MCF 10A (cell line): ENCODE results near the gene KRTAP10-6. TPM values are rescaled to one million over a fixed set of nuclear protein-coding genes. Genes with fewer than 3 reads are reported as not detected.

ENCODE experiments used
- BruUV-seq: library from RNA; stranded (reverse); fragments of 400-500 nt; replicated peaks from 2 replicates; lab custom pipeline; 2021; lab: Mats Ljungman, UMichigan
- CTCF ChIA-PET: fragments of 300-600 bp; sonication (Branson Sonifier 250); formaldehyde crosslinking; extraction: SDS; loops from one replicate; lab custom pipeline; 2021; ENCODE audit warnings: antibody characterized with exemption, inconsistent platforms; lab: Yijun Ruan, JAX
- POLR2A ChIA-PET: fragments of 300-600, 350-650 bp; sonication (Branson Sonifier 250); formaldehyde crosslinking; extraction: SDS; loops from one replicate; lab custom pipeline; 2020; ENCODE audit warnings: antibody characterized with exemption, inconsistent platforms; lab: Yijun Ruan, JAX
- DNase-seq: peaks from one replicate; pipeline ENCODE4 v3.0.0-alpha.2; 2018; ENCODE audit not compliant: unreplicated experiment
- H3K27ac Mint-ChIP-seq: one replicate; pipeline ENCODE4 v1.8.0; 2022; ENCODE audit warnings: mild to moderate bottlenecking, low read depth, mixed read lengths; ENCODE audit not compliant: unreplicated experiment
- H3K27me3 Mint-ChIP-seq: one replicate; pipeline ENCODE4 v1.8.0; 2022; ENCODE audit warnings: mixed read lengths; ENCODE audit not compliant: insufficient read depth, unreplicated experiment
- H3K36me3 Mint-ChIP-seq: one replicate; pipeline ENCODE4 v1.8.0; 2022; ENCODE audit warnings: mild to moderate bottlenecking, moderate library complexity, mixed read lengths; ENCODE audit not compliant: insufficient read depth, unreplicated experiment
- H3K4me1 Mint-ChIP-seq: one replicate; pipeline ENCODE4 v1.8.0; 2022; ENCODE audit warnings: mixed read lengths; ENCODE audit not compliant: insufficient read depth, unreplicated experiment
- H3K4me3 Mint-ChIP-seq: one replicate; pipeline ENCODE4 v1.8.0; 2022; ENCODE audit warnings: mild to moderate bottlenecking, moderate library complexity, mixed read lengths; ENCODE audit not compliant: unreplicated experiment
- H3K9me3 Mint-ChIP-seq: one replicate; pipeline ENCODE4 v1.8.0; 2022; ENCODE audit warnings: mixed read lengths; ENCODE audit not compliant: unreplicated experiment
- intact Hi-C: fragments of 100-400 bp; cut with micrococcal nuclease; formaldehyde crosslinking; loops from 2 replicates; pipeline ENCODE4 v1.14.1; 2022
- total RNA-seq: library from RNA; stranded (reverse); gene quantifications from 2 replicates; pipeline ENCODE4 v1.2.3, GENCODE V29; 2022
- TF ChIP-seq, protein P1 (sequence below): fragments of 200-600 bp; IDR thresholded peaks from one replicate; pipeline ENCODE4 v1.8.0; 2022; ENCODE audit warnings: antibody characterized with exemption, mild to moderate bottlenecking; ENCODE audit not compliant: unreplicated experiment

KRTAP10-6 gene
- total RNA-seq, 1 experiment from 2014 or later, result not detected

GRCh38 chr21:44599264-44600029 is 7.1 kb upstream of the KRTAP10-6 start:
- DNase-seq, result no peak
- Mint-ChIP-seq H3K4me1 (peaks cover 6% of the 10 kb centered on the region), H3K27ac (no peak overlapping the region), H3K4me3 (no peak overlapping the region), H3K27me3 (peaks cover 36% of the 10 kb centered on the region), H3K9me3 (peaks cover 14% of the 10 kb centered on the region), H3K36me3 (peaks cover 5% of the 10 kb centered on the region)
- intact Hi-C loops, result no loop called here
- POLR2A ChIA-PET, result no interaction called here
- BruUV-seq, result no TSS peak
- TF ChIP-seq, protein P1, sequence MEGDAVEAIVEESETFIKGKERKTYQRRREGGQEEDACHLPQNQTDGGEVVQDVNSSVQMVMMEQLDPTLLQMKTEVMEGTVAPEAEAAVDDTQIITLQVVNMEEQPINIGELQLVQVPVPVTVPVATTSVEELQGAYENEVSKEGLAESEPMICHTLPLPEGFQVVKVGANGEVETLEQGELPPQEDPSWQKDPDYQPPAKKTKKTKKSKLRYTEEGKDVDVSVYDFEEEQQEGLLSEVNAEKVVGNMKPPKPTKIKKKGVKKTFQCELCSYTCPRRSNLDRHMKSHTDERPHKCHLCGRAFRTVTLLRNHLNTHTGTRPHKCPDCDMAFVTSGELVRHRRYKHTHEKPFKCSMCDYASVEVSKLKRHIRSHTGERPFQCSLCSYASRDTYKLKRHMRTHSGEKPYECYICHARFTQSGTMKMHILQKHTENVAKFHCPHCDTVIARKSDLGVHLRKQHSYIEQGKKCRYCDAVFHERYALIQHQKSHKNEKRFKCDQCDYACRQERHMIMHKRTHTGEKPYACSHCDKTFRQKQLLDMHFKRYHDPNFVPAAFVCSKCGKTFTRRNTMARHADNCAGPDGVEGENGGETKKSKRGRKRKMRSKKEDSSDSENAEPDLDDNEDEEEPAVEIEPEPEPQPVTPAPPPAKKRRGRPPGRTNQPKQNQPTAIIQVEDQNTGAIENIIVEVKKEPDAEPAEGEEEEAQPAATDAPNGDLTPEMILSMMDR, result no peak
- CTCF ChIA-PET, result no interaction called here

DNA sequence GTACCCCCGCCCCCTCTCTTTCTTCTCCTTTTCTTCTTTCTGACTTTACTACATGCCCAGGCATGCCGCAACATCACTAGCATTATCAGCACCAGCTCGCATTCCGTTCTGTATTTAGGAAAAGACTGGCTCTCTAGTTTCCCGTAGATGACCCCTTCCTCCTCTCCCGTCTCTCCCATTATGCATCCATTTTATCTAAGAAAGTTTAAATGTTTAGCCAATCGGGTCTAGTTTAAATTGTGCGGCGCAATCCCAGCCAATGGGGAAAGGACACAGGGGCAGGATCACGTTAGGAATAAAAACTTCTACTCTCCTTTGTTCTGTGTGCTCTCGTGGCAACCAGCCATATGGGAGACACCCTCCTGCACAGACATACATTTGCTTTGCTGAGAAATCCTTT is 5.8 kb upstream of the KRTAP10-6 start:
- ChIA-PET POLR2A (no interaction called here), CTCF (no interaction called here)
- Mint-ChIP-seq H3K4me1 (peaks cover 6% of the 10 kb centered on the region), H3K9me3 (peaks cover 14% of the 10 kb centered on the region), H3K4me3 (no peak overlapping the region), H3K27me3 (peaks cover 26% of the 10 kb centered on the region), H3K27ac (no peak overlapping the region), H3K36me3 (peaks cover 5% of the 10 kb centered on the region)
- TF ChIP-seq, protein P1, result no peak
- BruUV-seq, result no TSS peak
- intact Hi-C loops, result no loop called here
- DNase-seq, result peak; percentile 11

- no peak for DNase-seq
- Mint-ChIP-seq H3K4me3 (no peak overlapping the region), H3K36me3 (peaks cover 5% of the 10 kb centered on the region), H3K27me3 (peaks cover 17% of the 10 kb centered on the region), H3K27ac (no peak overlapping the region), H3K9me3 (peaks cover 14% of the 10 kb centered on the region), H3K4me1 (peaks cover 6% of the 10 kb centered on the region)
- intact Hi-C loops, result no loop called here
- no TSS peak for BruUV-seq
- TF ChIP-seq, protein P1, result no peak
- ChIA-PET POLR2A (interaction anchor here (0.7 to 1.5 kb wide), 2 partner anchors 29 to 343 kb away, joined by 3 read pairs; no protein-coding TSS in a partner anchor), CTCF (interaction anchor here (1.1 to 1.3 kb wide), 2 partner anchors 197 to 198 kb away, joined by 3 read pairs; no protein-coding TSS in a partner anchor)
Measured at GRCh38 chr21:44596068-44596725, 3.9 kb upstream of the KRTAP10-6 start.

- Mint-ChIP-seq H3K36me3 (peaks cover 5% of the 10 kb centered on the region), H3K9me3 (peaks cover 14% of the 10 kb centered on the region), H3K27me3 (peaks cover 14% of the 10 kb centered on the region), H3K27ac (no peak overlapping the region), H3K4me3 (no peak overlapping the region), H3K4me1 (peaks cover 6% of the 10 kb centered on the region)
- intact Hi-C loops, result no loop called here
- BruUV-seq, result no TSS peak
- no peak for DNase-seq
- TF ChIP-seq, protein P1, result no peak
- ChIA-PET POLR2A (no interaction called here), CTCF (interaction anchor here (1.3 kb wide), 1 partner anchor 198 kb away, joined by 3 read pairs; no protein-coding TSS in a partner anchor)
Measured at GRCh38 chr21:44595524-44595923, 3.2 kb upstream of the KRTAP10-6 start.
